ENCODE results near the gene ATRIP.

Gene ATRIP

DNA sequence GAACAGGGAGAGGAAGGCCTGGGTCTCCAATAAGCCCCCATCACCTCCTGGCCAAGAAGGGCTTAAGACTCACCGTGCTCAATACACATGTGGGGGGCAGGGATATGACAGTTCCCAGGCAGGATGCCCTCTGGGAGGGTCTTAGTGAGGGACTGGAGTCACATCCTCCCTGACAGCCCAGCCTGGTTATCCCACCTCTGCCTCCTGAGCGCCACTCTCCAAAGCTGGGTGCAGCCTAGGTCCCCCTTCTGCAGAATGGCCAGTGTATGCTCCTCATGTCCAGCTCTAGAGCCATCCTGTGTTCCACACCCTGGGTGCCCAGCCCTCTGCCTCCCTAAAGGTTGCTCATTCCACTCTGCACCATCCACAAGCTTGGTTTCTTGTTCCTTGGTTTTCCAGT, 58.6 kb downstream of the ATRIP start:
- DNase-seq = no peak

- no peak for DNase-seq
Observed at GRCh38 chr3:48505968-48506504, 59.5 kb downstream of the ATRIP start.

- DNase-seq = peak; percentile 97
Observed at GRCh38 chr3:48507256-48508061, 60.9 kb downstream of the ATRIP start.

DNA sequence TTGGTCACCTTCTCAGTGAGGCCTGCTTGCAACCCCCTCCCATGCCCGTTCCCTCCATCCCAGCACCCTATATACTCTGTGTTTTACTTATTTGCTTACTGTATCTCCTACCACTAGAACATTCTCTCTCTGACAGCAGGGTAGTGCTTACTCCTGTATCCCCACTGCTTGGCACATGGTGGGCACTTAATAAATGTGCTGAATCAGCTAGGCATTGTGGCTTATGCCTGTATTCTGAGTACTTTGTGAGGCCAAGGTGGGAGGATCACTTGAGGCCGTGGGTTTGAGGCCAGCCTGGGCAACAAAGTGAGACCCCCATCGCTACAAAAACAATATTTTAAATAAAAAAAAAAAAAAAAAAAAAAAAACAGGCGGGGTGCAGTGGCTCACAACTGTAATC, 65.0 kb downstream of the ATRIP start:
- no peak for DNase-seq

- DNase-seq = no peak
Observed at GRCh38 chr3:48514431-48515227, 68.1 kb downstream of the ATRIP start.
